ENCODE results near the gene ZNF398. TPM values are rescaled to one million over a fixed set of nuclear protein-coding genes. Genes with fewer than 3 reads are reported as not detected.
A peak's percentile ranks its signal among the peaks of the same experiment; 100 is the strongest.

The ZNF398 gene
- total RNA-seq, 1 experiment from 2014 or later = 62.1 TPM

- no peaks in the 10 kb centered on the region for H4K20me1 ChIP-seq (ENCODE audit: control insufficient read depth, insufficient read depth, insufficient read length)
- H3K27ac ChIP-seq (ENCODE audit: insufficient read length, low read depth, low read length) = no peak overlapping the region
- H2BK20ac ChIP-seq (ENCODE audit: low read depth, low read length, poor library complexity, severe bottlenecking) = no peak overlapping the region
- H3K18ac ChIP-seq (ENCODE audit: insufficient read length, low read depth, low read length) = no peak overlapping the region
- H3T11ph ChIP-seq (ENCODE audit: low read length) = no peak overlapping the region
- peaks cover 29% of the 10 kb centered on the region in 2 experiments for H3K4me1 Mint-ChIP-seq
- H2BK15ac ChIP-seq (ENCODE audit: low read depth, low read length) = no peak overlapping the region
- no peak overlapping the region for H3K4ac ChIP-seq (ENCODE audit: low read depth, low read length)
- H3K9ac ChIP-seq (ENCODE audit: extremely low read depth, insufficient read length, low read length) = no peak overlapping the region
- no peaks in the 10 kb centered on the region for H3K79me2 ChIP-seq (ENCODE audit: insufficient read depth, low read length)
- H2BK120ac ChIP-seq (ENCODE audit: low read depth, low read length, poor library complexity, severe bottlenecking) = no peak overlapping the region
- DNase-seq = no peak
- H3K4me2 ChIP-seq (ENCODE audit: insufficient read depth, insufficient read length, low read length) = no peak overlapping the region
- H3K36me3 Mint-ChIP-seq (ENCODE audit: insufficient read depth in 1 of 3, low read depth in 3 of 3) = peaks cover 4 to 10% (median 8%) of the 10 kb centered on the region in 3 experiments
- H3K14ac ChIP-seq (ENCODE audit: insufficient read depth, low read length) = no peak overlapping the region
- 0 out of 7 replicates have a peak overlapping the region, but pooled peaks of 2 of the 3 experiments have one; percentile 20 to 74 for H3K27ac Mint-ChIP-seq
- no peak overlapping the region for H2AFZ ChIP-seq (ENCODE audit: low read length)
- H4K91ac ChIP-seq (ENCODE audit: insufficient read length, low read depth, low read length) = no peak overlapping the region
- H3K27me3 ChIP-seq (ENCODE audit: insufficient read depth, low read length) = no peaks in the 10 kb centered on the region
- H4K5ac ChIP-seq (ENCODE audit: insufficient read length, low read depth, low read length) = no peak overlapping the region
- TF ChIP-seq CTCF (conservative IDR thresholded peaks at IDR 0.05) = no peak
- no CpG with 5 or more reads among the region's 3 CpGs for WGBS (ENCODE audit: extremely low coverage, insufficient read length, low lambda C conversion rate)
- H3K23me2 ChIP-seq (ENCODE audit: insufficient read length, low read depth, low read length, poor library complexity, severe bottlenecking) = peaks cover 3% of the 10 kb centered on the region
- no peak overlapping the region for H3K4me3 Mint-ChIP-seq
- H3K27me3 Mint-ChIP-seq (ENCODE audit: low read depth) = no peaks in the 10 kb centered on the region
- no peak overlapping the region for H3K56ac ChIP-seq (ENCODE audit: insufficient read length, low read depth, low read length)
- H2BK12ac ChIP-seq (ENCODE audit: insufficient read length, low read depth, low read length) = no peak overlapping the region
- no peak overlapping the region for H2AK5ac ChIP-seq (ENCODE audit: insufficient read length, low read length)
- no peak overlapping the region for H4K8ac ChIP-seq (replicated peaks; ENCODE audit: insufficient read length, low read depth, low read length)
- H3K23ac ChIP-seq (ENCODE audit: insufficient read length, low read depth, low read length) = no peak overlapping the region
- no peaks in the 10 kb centered on the region for H3K9me3 ChIP-seq (ENCODE audit: control insufficient read depth, low read depth, low read length)
- peaks cover 0 to 2% of the 10 kb centered on the region in 2 experiments; a peak in 2 of 5 replicates for H3K9me3 Mint-ChIP-seq
- H3K79me1 ChIP-seq (ENCODE audit: insufficient read depth, low read depth, low read length, poor library complexity, severe bottlenecking) = no peaks in the 10 kb centered on the region
- H3K4me1 ChIP-seq (ENCODE audit: insufficient read depth, low read length) = peaks cover 2% of the 10 kb centered on the region; the same call in 1 of the 2 replicates
- no peak overlapping the region for H2BK5ac ChIP-seq (ENCODE audit: insufficient read length, low read length)
Measured at GRCh38 chr7:149140831-149141230, 6.4 kb upstream of the ZNF398 start.

Data from H9 (cell line).